HepG2 (cell line): Measurements from ENCODE around the gene C1RL. TPM values are rescaled to one million over a fixed set of nuclear protein-coding genes. Genes with fewer than 3 reads are reported as not detected.
A peak's percentile ranks its signal among the peaks of the same experiment; 100 is the strongest.

ENCODE experiments used
- CENPT ChIP-seq: sonication (generic); formaldehyde crosslinking; IDR thresholded peaks from 2 replicates; pipeline ENCODE4 v1.8.0; 2022; ENCODE audit warnings: low read depth, mild to moderate bottlenecking, moderate library complexity, missing genetic modification reagents
- GFI1 ChIP-seq: sonication (generic); formaldehyde crosslinking; IDR thresholded peaks from 2 replicates; pipeline ENCODE4 v1.5.0; 2020; ENCODE audit warnings: missing genetic modification reagents, mild to moderate bottlenecking, borderline replicate concordance
- KLF9 ChIP-seq: IDR thresholded peaks from 2 replicates; pipeline ENCODE4 v1.6.1; 2016; ENCODE audit warnings: low read depth
- NCOA2 ChIP-seq: sonication (generic); formaldehyde crosslinking; IDR thresholded peaks from 2 replicates; pipeline ENCODE4 v1.8.0; 2022; ENCODE audit warnings: inconsistent platforms
- PCBP2 ChIP-seq: fragments of 200-400 bp; formaldehyde crosslinking; optimal IDR thresholded peaks from 2 replicates; pipeline ENCODE3; 2018; ENCODE audit warnings: low read length, low read depth; ENCODE audit not compliant: poor library complexity, severe bottlenecking
- PPARG ChIP-seq: conservative IDR thresholded peaks from 2 replicates; pipeline ENCODE4 v1.6.1; 2016; ENCODE audit warnings: missing biosample characterization, missing genetic modification reagents
- RFXANK ChIP-seq: IDR thresholded peaks from 2 replicates; pipeline ENCODE4 v1.6.1; 2016
- SMARCC2 ChIP-seq: fragments of 450-650 bp; IDR thresholded peaks from 2 replicates; pipeline ENCODE4 v1.6.1; 2017; ENCODE audit warnings: antibody characterized with exemption, mild to moderate bottlenecking
- ZNF256 ChIP-seq: sonication (generic); formaldehyde crosslinking; conservative IDR thresholded peaks from 2 replicates; pipeline ENCODE4 v1.4.0; 2020; ENCODE audit warnings: missing genetic modification reagents
- ZNF280B ChIP-seq: sonication (generic); formaldehyde crosslinking; IDR thresholded peaks from 2 replicates; pipeline ENCODE4 v1.5.0; 2020; ENCODE audit warnings: missing genetic modification reagents, mild to moderate bottlenecking, borderline replicate concordance
- ZNF280D ChIP-seq: sonication (generic); formaldehyde crosslinking; IDR thresholded peaks from 2 replicates; pipeline ENCODE4 v1.5.1; 2020; ENCODE audit warnings: mild to moderate bottlenecking, missing genetic modification reagents
- ZNF547 ChIP-seq: sonication (generic); formaldehyde crosslinking; IDR thresholded peaks from 2 replicates; pipeline ENCODE4 v1.5.1; 2020; ENCODE audit warnings: mild to moderate bottlenecking, missing genetic modification reagents
- ZNF609 ChIP-seq: sonication (generic); formaldehyde crosslinking; IDR thresholded peaks from 2 replicates; pipeline ENCODE4 v1.4.0; 2020; ENCODE audit warnings: mild to moderate bottlenecking, missing genetic modification reagents, borderline replicate concordance
- ZNF761 ChIP-seq: sonication (generic); formaldehyde crosslinking; conservative IDR thresholded peaks from 2 replicates; pipeline ENCODE4 v1.4.0; 2020; ENCODE audit warnings: mild to moderate bottlenecking, missing genetic modification reagents
- ZZZ3 ChIP-seq: sonication (generic); formaldehyde crosslinking; IDR thresholded peaks from 2 replicates; pipeline ENCODE4 v1.4.0; 2020; ENCODE audit warnings: missing genetic modification reagents, mild to moderate bottlenecking, borderline replicate concordance
- polyA plus RNA-seq, 8 experiments: library from polyadenylated mRNA; depleted of rRNA in 3 of 8; stranded (reverse) in 7 of 8; unstranded in 1 of 8; fragments of >200 nt; fragmentation: Illumina TruSeq in 4 of 8; extraction: Trizol in 4 of 8; gene quantifications; 2 replicates each; pipeline versions ENCODE4 v1.2.1 to v1.2.3, GENCODE V29; 2011 to 2016; ENCODE audit warnings: low read depth in 4 of 8, missing spikeins in 1 of 8, mixed read lengths in 1 of 8; ENCODE audit not compliant: insufficient read depth in 1 of 8
- total RNA-seq, 5 experiments: library from RNA; depleted of rRNA; stranded (reverse); fragments of >200 nt; fragmentation: Illumina TruSeq; extraction: Trizol; gene quantifications; 2 replicates each; pipeline ENCODE4 v1.2.3, GENCODE V29; 2016; ENCODE audit warnings: low read depth in 1 of 5
- TF ChIP-seq, protein P1 (sequence below): sonication (generic); formaldehyde crosslinking; IDR thresholded peaks from 2 replicates; pipeline ENCODE4 v1.8.0; 2022; ENCODE audit warnings: missing genetic modification reagents, mild to moderate bottlenecking, moderate library complexity, borderline replicate concordance

Gene C1RL
- total and polyA plus RNA-seq, 2 of the 13 experiments (the other 11 are each of a cell fraction or from before 2014, with no cell fraction given) = 28.9 to 53.1 TPM

DNA sequence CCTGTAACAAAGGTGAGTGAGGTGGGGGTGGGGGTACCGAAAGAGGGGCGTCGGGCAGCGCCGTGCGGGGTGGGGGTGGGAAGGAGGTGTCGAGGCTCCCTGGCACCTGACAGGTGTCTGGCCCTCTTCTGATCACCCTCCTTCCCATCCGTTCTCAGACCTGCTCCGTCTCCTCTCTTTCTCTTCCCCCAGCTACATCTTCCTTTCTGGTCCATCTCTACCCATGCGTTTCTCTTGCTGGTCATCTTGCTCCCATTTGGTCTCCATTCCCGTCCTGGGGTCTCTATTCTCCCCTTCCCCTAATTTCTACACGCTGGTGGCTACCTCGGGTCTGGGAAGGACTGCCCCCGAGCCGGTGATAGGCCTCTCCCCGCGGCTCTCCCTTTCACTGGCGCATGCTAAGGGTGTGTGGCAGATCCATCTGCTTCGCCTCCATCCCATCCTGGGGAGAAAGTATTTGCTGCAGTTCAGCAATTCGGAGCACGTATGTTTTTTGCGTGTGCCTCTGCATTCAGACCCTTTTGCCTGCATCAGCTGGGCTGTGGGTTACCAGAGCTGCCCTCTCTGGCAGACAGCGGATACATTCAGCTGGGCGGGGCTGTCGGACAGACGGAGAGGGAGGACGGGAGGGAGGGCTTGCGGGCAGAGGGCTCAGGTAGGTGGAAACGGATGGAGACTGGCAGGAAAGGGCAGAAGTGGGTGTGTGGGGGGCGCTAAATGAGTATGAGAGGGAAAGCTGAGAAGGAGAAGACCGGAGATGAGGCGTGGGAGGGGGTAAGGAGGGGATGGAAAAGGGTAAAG lies 21.9 kb upstream of the C1RL start (continued):
- TF ChIP-seq, protein P1, sequence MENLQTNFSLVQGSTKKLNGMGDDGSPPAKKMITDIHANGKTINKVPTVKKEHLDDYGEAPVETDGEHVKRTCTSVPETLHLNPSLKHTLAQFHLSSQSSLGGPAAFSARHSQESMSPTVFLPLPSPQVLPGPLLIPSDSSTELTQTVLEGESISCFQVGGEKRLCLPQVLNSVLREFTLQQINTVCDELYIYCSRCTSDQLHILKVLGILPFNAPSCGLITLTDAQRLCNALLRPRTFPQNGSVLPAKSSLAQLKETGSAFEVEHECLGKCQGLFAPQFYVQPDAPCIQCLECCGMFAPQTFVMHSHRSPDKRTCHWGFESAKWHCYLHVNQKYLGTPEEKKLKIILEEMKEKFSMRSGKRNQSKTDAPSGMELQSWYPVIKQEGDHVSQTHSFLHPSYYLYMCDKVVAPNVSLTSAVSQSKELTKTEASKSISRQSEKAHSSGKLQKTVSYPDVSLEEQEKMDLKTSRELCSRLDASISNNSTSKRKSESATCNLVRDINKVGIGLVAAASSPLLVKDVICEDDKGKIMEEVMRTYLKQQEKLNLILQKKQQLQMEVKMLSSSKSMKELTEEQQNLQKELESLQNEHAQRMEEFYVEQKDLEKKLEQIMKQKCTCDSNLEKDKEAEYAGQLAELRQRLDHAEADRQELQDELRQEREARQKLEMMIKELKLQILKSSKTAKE (CRISPR knock-in tag) = 0 out of 2 replicates have a peak, but pooled peaks have one; percentile 49
- TF ChIP-seq ZNF280D (CRISPR knock-in tag) (no peak), ZNF761 (CRISPR knock-in tag) (no peak), SMARCC2 (no peak), ZNF547 (CRISPR knock-in tag) (no peak), PCBP2 (no peak), ZNF609 (CRISPR knock-in tag) (no peak), CENPT (CRISPR knock-in tag) (no peak), PPARG (CRISPR knock-in tag) (no peak), ZNF280B (0 out of 2 replicates have a peak, but pooled peaks have one; percentile 20), GFI1 (CRISPR knock-in tag) (no peak), ZZZ3 (CRISPR knock-in tag) (no peak), NCOA2 (no peak), RFXANK (no peak), KLF9 (CRISPR knock-in tag) (no peak), ZNF256 (CRISPR knock-in tag) (no peak)
